Measurements from ENCODE around the gene SEC61B. TPM values are rescaled to one million over a fixed set of nuclear protein-coding genes. Genes with fewer than 3 reads are reported as not detected.

Gene SEC61B
- total RNA-seq, 3 donors from 2014 or later, result 86.3 to 121 (median 92.9) TPM

DNA sequence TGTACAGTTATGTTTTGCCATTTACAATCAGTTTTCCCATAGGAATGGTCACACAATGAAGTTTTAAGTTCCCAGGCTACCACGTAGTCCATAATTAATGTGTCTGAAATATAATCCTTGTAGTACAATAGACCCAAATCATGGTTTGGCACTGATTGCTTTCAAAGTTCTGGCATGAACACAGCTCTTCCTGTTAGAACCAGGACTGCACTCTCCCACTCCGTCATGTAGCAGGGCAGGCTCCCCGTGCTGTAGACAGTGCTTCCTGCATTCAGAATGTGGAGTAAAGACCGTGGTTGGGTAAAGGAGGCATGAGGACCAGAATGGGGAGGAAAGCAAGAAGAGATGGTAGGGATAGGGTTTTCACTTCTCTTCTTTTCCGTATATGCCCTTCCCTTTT is 4.0 kb downstream of the SEC61B start:
- peak overlapping the region in 1 of 2 donors; percentile 2 for H3K27ac ChIP-seq
- H3K36me3 ChIP-seq, result no peaks in the 10 kb centered on the region

DNA sequence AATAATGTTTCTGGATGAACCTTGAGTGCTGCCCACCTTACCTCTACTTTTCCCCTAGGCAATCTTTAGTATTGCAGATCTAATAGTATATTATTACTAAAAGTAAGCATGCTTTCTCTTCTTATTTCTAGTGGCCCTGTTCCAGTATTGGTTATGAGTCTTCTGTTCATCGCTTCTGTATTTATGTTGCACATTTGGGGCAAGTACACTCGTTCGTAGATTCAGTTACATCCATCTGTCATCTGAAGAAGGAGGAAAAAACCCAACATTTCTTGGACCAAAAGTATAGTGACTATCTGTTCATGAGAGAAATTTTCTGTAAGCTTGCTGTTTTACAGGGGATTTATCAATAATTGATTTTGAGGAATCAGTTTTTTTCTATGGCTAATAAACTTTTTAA is 8.1 kb downstream of the SEC61B start:
- Histone ChIP-seq H3K36me3 (no peaks in the 10 kb centered on the region), H3K27ac (no peak overlapping the region), H3K27me3 (no peaks in the 10 kb centered on the region), H3K4me3 (no peak overlapping the region), H3K9me3 (no peaks in the 10 kb centered on the region), H3K4me1 (no peaks in the 10 kb centered on the region)
- no peak for DNase-seq (ENCODE audit: low spot score in 2 of 2)
- TF ChIP-seq POLR2A (IDR thresholded peaks at IDR 0.05), result no peak
- no peak for TF ChIP-seq CTCF (IDR thresholded peaks at IDR 0.05)
- TF ChIP-seq POLR2AphosphoS5 (IDR thresholded peaks at IDR 0.05), result no peak
- intact Hi-C loops (cut with DNase I; ENCODE audit: low total_unique reads), result no loop called here

More for the DNA sequence above, 4.0 kb downstream of the SEC61B start:
- no peaks in the 10 kb centered on the region for H3K9me3 ChIP-seq
- H3K4me3 ChIP-seq, result no peak overlapping the region
- no peak for DNase-seq (ENCODE audit: low spot score in 2 of 2)
- TF ChIP-seq CTCF (IDR thresholded peaks at IDR 0.05) (no peak), POLR2AphosphoS5 (IDR thresholded peaks at IDR 0.05) (no peak), POLR2A (IDR thresholded peaks at IDR 0.05) (no peak)
- H3K4me1 ChIP-seq, result peaks cover 0 to 12% of the 10 kb centered on the region in 2 donors
- no peaks in the 10 kb centered on the region for H3K27me3 ChIP-seq
- intact Hi-C loops (cut with DNase I; ENCODE audit: low total_unique reads), result no loop called here

DNA sequence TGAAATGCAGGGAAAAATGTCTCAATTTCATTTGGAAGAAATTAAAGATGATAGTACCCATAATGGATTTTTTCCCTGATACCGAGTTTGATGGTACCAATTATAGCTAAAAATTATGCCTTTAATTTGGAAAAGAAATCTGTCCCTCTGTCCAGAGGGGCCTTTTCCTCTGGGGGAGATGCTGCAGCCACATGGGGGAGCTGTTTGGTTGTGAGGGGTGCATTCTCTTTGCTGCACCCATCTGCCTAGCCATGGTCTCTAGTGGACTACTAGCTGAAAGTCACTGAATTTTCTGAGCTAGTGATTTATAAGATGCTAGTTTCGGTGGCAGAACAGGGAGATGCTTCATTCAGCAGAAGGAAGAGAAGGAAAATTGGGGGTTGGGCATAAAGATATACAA is 9.6 kb downstream of the SEC61B start:
- H3K36me3 ChIP-seq, result no peaks in the 10 kb centered on the region
- H3K27me3 ChIP-seq, result no peaks in the 10 kb centered on the region
- no peaks in the 10 kb centered on the region for H3K4me1 ChIP-seq
- intact Hi-C loops (cut with DNase I; ENCODE audit: low total_unique reads), result no loop called here
- no peak for DNase-seq (ENCODE audit: low spot score in 2 of 2)
- H3K4me3 ChIP-seq, result no peak overlapping the region
- H3K27ac ChIP-seq, result no peak overlapping the region
- TF ChIP-seq CTCF (IDR thresholded peaks at IDR 0.05) (no peak), POLR2AphosphoS5 (IDR thresholded peaks at IDR 0.05) (no peak), POLR2A (IDR thresholded peaks at IDR 0.05) (no peak)
- H3K9me3 ChIP-seq, result no peaks in the 10 kb centered on the region

- no peak overlapping the region for H3K27ac ChIP-seq
- no peaks in the 10 kb centered on the region for H3K4me1 ChIP-seq
- no peak for TF ChIP-seq POLR2AphosphoS5 (IDR thresholded peaks at IDR 0.05)
- TF ChIP-seq POLR2A (IDR thresholded peaks at IDR 0.05), result no peak
- TF ChIP-seq CTCF (IDR thresholded peaks at IDR 0.05), result no peak
- DNase-seq (ENCODE audit: low spot score in 2 of 2), result no peak
- H3K27me3 ChIP-seq, result no peaks in the 10 kb centered on the region
- intact Hi-C loops (cut with DNase I; ENCODE audit: low total_unique reads), result no loop called here
- no peaks in the 10 kb centered on the region for H3K9me3 ChIP-seq
- H3K36me3 ChIP-seq, result no peaks in the 10 kb centered on the region
- no peak overlapping the region for H3K4me3 ChIP-seq
Measured at GRCh38 chr9:99234618-99235017, 12.5 kb downstream of the SEC61B start.

DNA sequence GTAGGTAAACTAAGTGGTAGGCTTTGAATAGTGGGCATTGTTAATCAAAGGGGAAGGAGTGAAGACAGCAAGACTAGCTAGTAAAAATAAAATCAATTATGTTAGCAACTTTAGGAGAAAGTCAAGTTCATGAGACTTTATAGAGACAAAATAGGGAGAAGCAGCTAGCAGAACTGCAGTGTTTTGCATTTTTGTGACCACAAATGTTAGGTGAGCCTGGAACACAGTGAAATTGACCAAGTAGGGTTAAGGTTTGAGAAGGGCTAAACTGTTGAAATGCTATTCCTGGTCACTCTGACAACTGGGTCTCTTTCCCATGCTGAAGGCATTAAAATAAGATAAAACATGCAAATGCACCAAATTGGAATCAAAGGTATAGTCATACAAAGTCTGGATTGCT is 13.0 kb downstream of the SEC61B start:
- intact Hi-C loops (cut with DNase I; ENCODE audit: low total_unique reads), result no loop called here
- Histone ChIP-seq H3K4me1 (no peaks in the 10 kb centered on the region), H3K9me3 (no peaks in the 10 kb centered on the region), H3K4me3 (no peak overlapping the region), H3K27ac (no peak overlapping the region), H3K27me3 (no peaks in the 10 kb centered on the region), H3K36me3 (no peaks in the 10 kb centered on the region)
- DNase-seq (ENCODE audit: low spot score in 2 of 2), result no peak
- no peak for TF ChIP-seq POLR2A (IDR thresholded peaks at IDR 0.05)
- no peak for TF ChIP-seq CTCF (IDR thresholded peaks at IDR 0.05)
- no peak for TF ChIP-seq POLR2AphosphoS5 (IDR thresholded peaks at IDR 0.05)
